Stomach (tissue), 4 donors: ENCODE measurements around the gene ST6GALNAC3.

Experiments
- CTCF ChIP-seq, 7 experiments: fragments of 450-650 bp in 4 of 7; fragments of 200-600 bp in 3 of 7; sonication (generic) in 3 of 7; IDR thresholded peaks; one replicate each; pipeline ENCODE4 v1.5.1; 2016 to 2019; ENCODE audit warnings: antibody characterized with exemption in 7 of 7, control low read depth in 2 of 7, mild to moderate bottlenecking in 1 of 7
- POLR2A ChIP-seq, 4 donors: fragments of 450-650 bp; IDR thresholded peaks; one replicate each; pipeline ENCODE4 v1.6.1; 2016; ENCODE audit warnings: antibody characterized with exemption in 4 of 4, control low read depth in 2 of 4, mild to moderate bottlenecking in 1 of 4, moderate library complexity in 1 of 4
- POLR2AphosphoS5 ChIP-seq, 3 donors: sonication (generic); formaldehyde crosslinking; IDR thresholded peaks; one replicate each; pipeline ENCODE4 v1.6.1; 2016; ENCODE audit warnings: antibody characterized with exemption in 3 of 3

- no peak for TF ChIP-seq CTCF (IDR thresholded peaks at IDR 0.05)
- no peak for TF ChIP-seq POLR2A (IDR thresholded peaks at IDR 0.05)
- no peak for TF ChIP-seq POLR2AphosphoS5 (IDR thresholded peaks at IDR 0.05)
Observed at GRCh38 chr1:76202670-76203069, 128.1 kb downstream of the ST6GALNAC3 start.
